HepG2 (cell line): ENCODE data around the gene CCDC154. TPM values are rescaled to one million over a fixed set of nuclear protein-coding genes. Genes with fewer than 3 reads are reported as not detected.
A peak's percentile ranks its signal among the peaks of the same experiment; 100 is the strongest.

Experiments used
- CREM ChIP-seq, 2 experiments: sonication (generic) in 1 of 2; formaldehyde crosslinking in 1 of 2; IDR thresholded peaks; 2 replicates each; pipeline versions ENCODE4 v1.4.0 to v1.6.1; 2016 to 2020; ENCODE audit warnings: antibody characterized with exemption in 1 of 2, mild to moderate bottlenecking in 1 of 2, missing genetic modification reagents in 1 of 2
- ETV5 ChIP-seq: IDR thresholded peaks from 2 replicates; pipeline ENCODE4 v1.6.1; 2018; ENCODE audit warnings: missing biosample characterization, missing genetic modification reagents, inconsistent platforms, borderline replicate concordance
- FOXM1 ChIP-seq: sonication (generic); formaldehyde crosslinking; IDR thresholded peaks from 2 replicates; pipeline ENCODE4 v1.5.0; 2020; ENCODE audit warnings: missing genetic modification reagents
- GABPA ChIP-seq, 2 experiments: IDR thresholded peaks; 2 replicates each; pipeline ENCODE4 v1.6.1; 2011 to 2016; ENCODE audit warnings: low read depth in 2 of 2, low read length in 1 of 2, missing biosample characterization in 1 of 2, missing genetic modification characterization in 1 of 2
- HDAC6 ChIP-seq: fragments of 200-600 bp; sonication (generic); IDR thresholded peaks from 2 replicates; pipeline ENCODE4 v1.7.0; 2017; ENCODE audit warnings: mild to moderate bottlenecking, antibody characterized with exemption, low read length, low read depth
- HNF1A ChIP-seq, 2 experiments: sonication (generic) in 1 of 2; formaldehyde crosslinking in 1 of 2; IDR thresholded peaks; 2 replicates each; pipeline versions ENCODE4 v1.4.0 to v1.6.1; 2016 to 2020; ENCODE audit warnings: borderline replicate concordance in 1 of 2, low read depth in 1 of 2, mild to moderate bottlenecking in 1 of 2, missing genetic modification reagents in 1 of 2
- HOXD1 ChIP-seq: sonication (generic); formaldehyde crosslinking; IDR thresholded peaks from 2 replicates; pipeline ENCODE4 v1.5.0; 2020; ENCODE audit warnings: missing genetic modification reagents
- IRF2 ChIP-seq: IDR thresholded peaks from 2 replicates; pipeline ENCODE4 v1.6.1; 2018; ENCODE audit warnings: missing genetic modification reagents, missing compliant biosample characterization
- KLF9 ChIP-seq: IDR thresholded peaks from 2 replicates; pipeline ENCODE4 v1.6.1; 2016; ENCODE audit warnings: low read depth
- MAFK ChIP-seq, 2 experiments: IDR thresholded peaks in 1 of 2; conservative IDR thresholded peaks in 1 of 2; 2 replicates each; pipeline ENCODE4 v1.6.1; 2011; ENCODE audit warnings: improper control_type of control experiment in 2 of 2, low read length in 2 of 2
- MIER2 ChIP-seq: IDR thresholded peaks from 2 replicates; pipeline ENCODE4 v1.6.1; 2016; ENCODE audit warnings: missing biosample characterization, missing genetic modification reagents
- PAF1 ChIP-seq: IDR thresholded peaks from 2 replicates; pipeline ENCODE4 v1.6.1; 2016; ENCODE audit warnings: missing genetic modification reagents, missing compliant biosample characterization
- SIN3A ChIP-seq: IDR thresholded peaks from 2 replicates; pipeline ENCODE4 v1.6.1; 2011; ENCODE audit warnings: low read depth, mild to moderate bottlenecking, control low read depth, low read length, borderline replicate concordance
- SNRNP70 ChIP-seq: fragments of 200-400 bp; formaldehyde crosslinking; IDR thresholded peaks from 2 replicates; pipeline ENCODE4 v1.6.1; 2017; ENCODE audit warnings: mild to moderate bottlenecking, low read depth, low read length, moderate library complexity
- STAT6 ChIP-seq: sonication (generic); formaldehyde crosslinking; IDR thresholded peaks from 2 replicates; pipeline ENCODE4 v1.4.0; 2020; ENCODE audit warnings: missing genetic modification reagents, mild to moderate bottlenecking, borderline replicate concordance
- TEAD2 ChIP-seq: sonication (generic); formaldehyde crosslinking; IDR thresholded peaks from 2 replicates; pipeline ENCODE4 v1.9.0; 2021; ENCODE audit warnings: missing genetic modification reagents
- TEAD3 ChIP-seq: optimal IDR thresholded peaks from 2 replicates; pipeline ENCODE3; 2016; ENCODE audit warnings: borderline replicate concordance
- TMF1 ChIP-seq: sonication (generic); formaldehyde crosslinking; IDR thresholded peaks from 2 replicates; pipeline ENCODE4 v1.8.1; 2022; ENCODE audit warnings: low read depth, missing genetic modification reagents
- YEATS2 ChIP-seq: sonication (generic); formaldehyde crosslinking; IDR thresholded peaks from 2 replicates; pipeline ENCODE4 v1.4.0; 2020; ENCODE audit warnings: missing genetic modification reagents, borderline replicate concordance
- ZBTB21 ChIP-seq: sonication (generic); formaldehyde crosslinking; IDR thresholded peaks from 2 replicates; pipeline ENCODE4 v1.4.0; 2020; ENCODE audit warnings: missing genetic modification reagents
- ZNF20 ChIP-seq: sonication (generic); formaldehyde crosslinking; IDR thresholded peaks from 2 replicates; pipeline ENCODE4 v1.4.0; 2020; ENCODE audit warnings: mild to moderate bottlenecking, moderate library complexity, missing genetic modification reagents
- ZNF441 ChIP-seq: sonication (generic); formaldehyde crosslinking; IDR thresholded peaks from 2 replicates; pipeline ENCODE4 v1.7.0; 2021; ENCODE audit warnings: missing genetic modification reagents, borderline replicate concordance
- ZNF468 ChIP-seq: sonication (generic); formaldehyde crosslinking; IDR thresholded peaks from 2 replicates; pipeline ENCODE4 v1.8.0; 2022; ENCODE audit warnings: mild to moderate bottlenecking, moderate library complexity, missing genetic modification reagents
- ZSCAN22 ChIP-seq: sonication (generic); formaldehyde crosslinking; IDR thresholded peaks from 2 replicates; pipeline ENCODE4 v1.4.0; 2020; ENCODE audit warnings: mild to moderate bottlenecking, missing genetic modification reagents
- polyA plus RNA-seq, 8 experiments: library from polyadenylated mRNA; depleted of rRNA in 3 of 8; stranded (reverse) in 7 of 8; unstranded in 1 of 8; fragments of >200 nt; fragmentation: Illumina TruSeq in 4 of 8; extraction: Trizol in 4 of 8; gene quantifications; 2 replicates each; pipeline versions ENCODE4 v1.2.1 to v1.2.3, GENCODE V29; 2011 to 2016; ENCODE audit warnings: low read depth in 4 of 8, missing spikeins in 1 of 8, mixed read lengths in 1 of 8; ENCODE audit not compliant: insufficient read depth in 1 of 8
- total RNA-seq, 5 experiments: library from RNA; depleted of rRNA; stranded (reverse); fragments of >200 nt; fragmentation: Illumina TruSeq; extraction: Trizol; gene quantifications; 2 replicates each; pipeline ENCODE4 v1.2.3, GENCODE V29; 2016; ENCODE audit warnings: low read depth in 1 of 5

The CCDC154 gene
- total and polyA plus RNA-seq, 2 of the 13 experiments (the other 11 are each of a cell fraction or from before 2014, with no cell fraction given): 0.92 to 1.5 TPM

GRCh38 chr16:1474796-1475551 lies 30.6 kb upstream of the CCDC154 start, which contains the start of gene CLCN7 (continued):
- no peak for TF ChIP-seq HNF1A (IDR thresholded peaks at IDR 0.05; ENCODE audit: low read depth)
- TF ChIP-seq HNF1A (CRISPR knock-in tag; IDR thresholded peaks at IDR 0.05; ENCODE audit: borderline replicate concordance): 0 out of 2 replicates have a peak, but pooled peaks have one; percentile 59
- TF ChIP-seq TEAD3: peak; percentile 33
- TF ChIP-seq TEAD2 (CRISPR knock-in tag): peak; percentile 95; the same call in 1 of the 2 replicates
- no peak for TF ChIP-seq ZBTB21 (CRISPR knock-in tag)
- TF ChIP-seq MAFK (conservative IDR thresholded peaks at IDR 0.05 in 1 of 2, IDR thresholded peaks at IDR 0.05 in 1 of 2; ENCODE audit: low read length in 2 of 2): no peak
- no peak for TF ChIP-seq HOXD1 (CRISPR knock-in tag)
- TF ChIP-seq TMF1: peak; percentile 89
- peak; percentile 85; the same call in 1 of the 2 replicates for TF ChIP-seq IRF2
- no peak for TF ChIP-seq SNRNP70
- no peak; the same call in 1 of the 2 replicates for TF ChIP-seq STAT6 (CRISPR knock-in tag)
- TF ChIP-seq YEATS2 (CRISPR knock-in tag): peak; percentile 94
- TF ChIP-seq FOXM1 (CRISPR knock-in tag): no peak
- no peak for TF ChIP-seq KLF9 (CRISPR knock-in tag)
- no peak for TF ChIP-seq ZNF20 (CRISPR knock-in tag)
- peak; percentile 71; the same call in 1 of the 2 replicates for TF ChIP-seq ZNF441
- TF ChIP-seq ZSCAN22 (CRISPR knock-in tag): no peak
- peak; percentile 49 for TF ChIP-seq ETV5
- no peak; the same call in 1 of the 2 replicates for TF ChIP-seq MIER2
- no peak for TF ChIP-seq HDAC6
- no peak for TF ChIP-seq PAF1
- peak; percentile 90; the same call in 1 of the 2 replicates for TF ChIP-seq ZNF468 (CRISPR knock-in tag)
- peak; percentile 81; the same call in 1 of the 2 replicates for TF ChIP-seq SIN3A
- TF ChIP-seq GABPA (IDR thresholded peaks at IDR 0.05; ENCODE audit: low read depth, low read length): no peak
- no peak for TF ChIP-seq GABPA (CRISPR knock-in tag; IDR thresholded peaks at IDR 0.05; ENCODE audit: low read depth)
- TF ChIP-seq CREM (IDR thresholded peaks at IDR 0.05): no peak
- no peak for TF ChIP-seq CREM (CRISPR knock-in tag; IDR thresholded peaks at IDR 0.05)
